Testis (tissue), 2 donors: Measurements from ENCODE around the gene SCAP.

ENCODE experiments used
- POLR2A ChIP-seq: fragments of 450-650 bp; IDR thresholded peaks from one replicate; pipeline ENCODE4 v1.6.1; 2017; ENCODE audit warnings: antibody characterized with exemption, mild to moderate bottlenecking, moderate library complexity
- TF ChIP-seq, protein P1 (sequence below), 3 experiments: fragments of 450-650 bp in 2 of 3; fragments of 200-600 bp in 1 of 3; sonication (generic) in 1 of 3; IDR thresholded peaks; one replicate each; pipeline ENCODE4 v1.5.1; 2016 to 2019; ENCODE audit warnings: antibody characterized with exemption in 3 of 3, mild to moderate bottlenecking in 2 of 3, moderate library complexity in 1 of 3

DNA sequence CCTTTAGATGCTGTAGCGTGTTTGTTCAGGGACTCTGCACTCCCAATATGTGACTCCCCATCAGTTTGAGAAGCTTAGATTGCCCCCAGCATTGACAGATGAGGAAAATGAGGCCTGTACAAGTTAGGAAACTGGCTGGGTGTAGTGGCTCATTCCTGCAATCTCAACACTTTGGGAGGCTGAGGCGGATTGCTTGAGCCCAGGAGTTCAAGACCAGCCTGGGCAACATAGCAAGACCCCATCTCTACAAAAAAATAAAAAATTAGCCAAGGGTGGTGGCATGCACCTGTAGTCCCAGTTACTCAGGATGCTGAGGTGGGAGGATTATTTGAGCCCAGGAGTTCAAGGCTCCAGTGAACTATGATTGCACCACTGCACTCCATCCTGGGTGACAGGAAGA, 108.9 kb downstream of the SCAP start:
- TF ChIP-seq, protein P1, sequence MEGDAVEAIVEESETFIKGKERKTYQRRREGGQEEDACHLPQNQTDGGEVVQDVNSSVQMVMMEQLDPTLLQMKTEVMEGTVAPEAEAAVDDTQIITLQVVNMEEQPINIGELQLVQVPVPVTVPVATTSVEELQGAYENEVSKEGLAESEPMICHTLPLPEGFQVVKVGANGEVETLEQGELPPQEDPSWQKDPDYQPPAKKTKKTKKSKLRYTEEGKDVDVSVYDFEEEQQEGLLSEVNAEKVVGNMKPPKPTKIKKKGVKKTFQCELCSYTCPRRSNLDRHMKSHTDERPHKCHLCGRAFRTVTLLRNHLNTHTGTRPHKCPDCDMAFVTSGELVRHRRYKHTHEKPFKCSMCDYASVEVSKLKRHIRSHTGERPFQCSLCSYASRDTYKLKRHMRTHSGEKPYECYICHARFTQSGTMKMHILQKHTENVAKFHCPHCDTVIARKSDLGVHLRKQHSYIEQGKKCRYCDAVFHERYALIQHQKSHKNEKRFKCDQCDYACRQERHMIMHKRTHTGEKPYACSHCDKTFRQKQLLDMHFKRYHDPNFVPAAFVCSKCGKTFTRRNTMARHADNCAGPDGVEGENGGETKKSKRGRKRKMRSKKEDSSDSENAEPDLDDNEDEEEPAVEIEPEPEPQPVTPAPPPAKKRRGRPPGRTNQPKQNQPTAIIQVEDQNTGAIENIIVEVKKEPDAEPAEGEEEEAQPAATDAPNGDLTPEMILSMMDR (IDR thresholded peaks at IDR 0.05), result no peak
- no peak for TF ChIP-seq POLR2A
